ELF-1 (cell line): ENCODE measurements around the gene PRSS12.
"Not testable (repeated sequence)": the region's sequence is repeated elsewhere in the genome, so short reads cannot be mapped to it uniquely, and the experiment has no call there.

ENCODE experiments used
- DNase-seq: peaks from one replicate; pipeline ENCODE4 v3.0.0-alpha.2; 2016; ENCODE audit warnings: low read depth, low spot score

PRSS12 gene

GRCh38 chr4:118352843-118353533 lies at the start of gene PRSS12:
Gene PRSS12, minus strand, starts transcription at chr4:118353003. Its CDS starts 283 bp downstream, at chr4:118352720.
- DNase-seq, result peak; percentile 89

GRCh38 chr4:118400356-118400755 lies 47.6 kb upstream of the PRSS12 start:
- no peak for DNase-seq

GRCh38 chr4:118399883-118400282 lies 47.1 kb upstream of the PRSS12 start:
- peak; percentile 60 for DNase-seq

- DNase-seq, result peak; percentile 23
These were observed 45.7 kb upstream of the PRSS12 start for GRCh38 chr4:118398226-118399090.

GRCh38 chr4:118397623-118397979 lies 44.8 kb upstream of the PRSS12 start:
- DNase-seq, result no peak

- peak; percentile 32 for DNase-seq
These were observed 44.2 kb upstream of the PRSS12 start for GRCh38 chr4:118396881-118397622.

GRCh38 chr4:118395057-118395644 lies 42.3 kb upstream of the PRSS12 start:
- DNase-seq, result no peak

GRCh38 chr4:118392509-118392908 lies 39.7 kb upstream of the PRSS12 start:
- not testable (repeated sequence) for DNase-seq

GRCh38 chr4:118390121-118390520 lies 37.3 kb upstream of the PRSS12 start:
- no peak for DNase-seq

- DNase-seq, result no peak
These were observed 36.9 kb upstream of the PRSS12 start for GRCh38 chr4:118389721-118390120.

- DNase-seq, result no peak
These were observed 35.8 kb upstream of the PRSS12 start for GRCh38 chr4:118388606-118389005.

- no peak for DNase-seq
These were observed 29.1 kb upstream of the PRSS12 start for GRCh38 chr4:118381902-118382301.

- no peak for DNase-seq
These were observed 20.9 kb upstream of the PRSS12 start for GRCh38 chr4:118373614-118374255.

GRCh38 chr4:118372251-118372650 lies 19.4 kb upstream of the PRSS12 start:
- DNase-seq, result no peak

GRCh38 chr4:118369231-118369630 lies 16.4 kb upstream of the PRSS12 start:
- no peak for DNase-seq

- DNase-seq, result no peak
These were observed 15.1 kb upstream of the PRSS12 start for GRCh38 chr4:118367872-118368271.

- no peak for DNase-seq
These were observed 14.6 kb upstream of the PRSS12 start for GRCh38 chr4:118367361-118367760.

- DNase-seq, result no peak
These were observed 10.4 kb upstream of the PRSS12 start for GRCh38 chr4:118363166-118363565.

- no peak for DNase-seq
These were observed 8.4 kb upstream of the PRSS12 start for GRCh38 chr4:118361192-118361591.

GRCh38 chr4:118360106-118360505 lies 7.3 kb upstream of the PRSS12 start:
- no peak for DNase-seq

GRCh38 chr4:118357601-118358000 lies 4.8 kb upstream of the PRSS12 start:
- DNase-seq, result no peak
